Panc1 (cell line): ENCODE results near the gene FLT3.

Experiments
- CTCF ChIP-seq: fragments of 450-650 bp; IDR thresholded peaks from 2 replicates; pipeline ENCODE4 v1.5.1; 2017; ENCODE audit warnings: mild to moderate bottlenecking
- POLR2AphosphoS5 ChIP-seq: IDR thresholded peaks from 2 replicates; pipeline ENCODE4 v1.6.1; 2012; ENCODE audit warnings: mild to moderate bottlenecking, low read depth, low read length, moderate library complexity
- REST ChIP-seq, 2 experiments: IDR thresholded peaks; 2 replicates each; pipeline ENCODE4 v1.6.1; 2011 to 2012; ENCODE audit warnings: low read depth in 2 of 2, control low read depth in 1 of 2, low read length in 1 of 2, mild to moderate bottlenecking in 1 of 2, moderate library complexity in 1 of 2; ENCODE audit not compliant: insufficient read depth in 1 of 2
- SIN3A ChIP-seq: IDR thresholded peaks from 2 replicates; pipeline ENCODE4 v1.6.1; 2012; ENCODE audit warnings: low read depth, mild to moderate bottlenecking, low read length, moderate library complexity, borderline replicate concordance; ENCODE audit not compliant: insufficient read depth
- TCF7L2 ChIP-seq: IDR thresholded peaks from 2 replicates; pipeline ENCODE4 v1.6.1; 2011; ENCODE audit warnings: mild to moderate bottlenecking, low read depth, low read length, inconsistent platforms

GRCh38 chr13:27964741-27965323 lies 135.5 kb downstream of the FLT3 start:
- TF ChIP-seq CTCF (no peak), TCF7L2 (no peak), SIN3A (no peak), POLR2AphosphoS5 (no peak), REST (IDR thresholded peaks at IDR 0.05; ENCODE audit: insufficient read depth in 1 of 2, low read depth in 2 of 2, low read length in 1 of 2) (no peak)
